ES-I3 (cell line): Measurements from ENCODE around the gene OPRL1.

Experiments
- H3K36me3 ChIP-seq: 2 replicates; pipeline ENCODE4 v1.6.1; 2013; ENCODE audit warnings: mild to moderate bottlenecking, low read length, control low read depth, moderate library complexity; ENCODE audit not compliant: insufficient read depth
- H3K4me1 ChIP-seq: 2 replicates; pipeline ENCODE4 v1.6.1; 2013; ENCODE audit warnings: mild to moderate bottlenecking, control low read depth, low read length; ENCODE audit not compliant: insufficient read depth
- H3K9ac ChIP-seq: 2 replicates; pipeline ENCODE4 v1.6.1; 2013; ENCODE audit warnings: low read depth, mild to moderate bottlenecking, low read length, moderate library complexity
- H3K9me3 ChIP-seq: 2 replicates; pipeline ENCODE4 v1.6.1; 2013; ENCODE audit warnings: mild to moderate bottlenecking, low read length, moderate library complexity; ENCODE audit not compliant: control insufficient read depth, insufficient read depth

The OPRL1 gene

GRCh38 chr20:64077541-64077875, 2.4 kb upstream of the OPRL1 start:
- H3K9ac ChIP-seq, result no peak overlapping the region
- H3K4me1 ChIP-seq, result peaks cover 6% of the 10 kb centered on the region; the same call in 1 of the 2 replicates
- H3K9me3 ChIP-seq, result no peaks in the 10 kb centered on the region
- no peaks in the 10 kb centered on the region for H3K36me3 ChIP-seq

- peaks cover 6% of the 10 kb centered on the region; the same call in 1 of the 2 replicates for H3K4me1 ChIP-seq
- H3K36me3 ChIP-seq, result no peaks in the 10 kb centered on the region
- H3K9me3 ChIP-seq, result no peaks in the 10 kb centered on the region
- H3K9ac ChIP-seq, result no peak overlapping the region
Measured at GRCh38 chr20:64077876-64078551, 1.9 kb upstream of the OPRL1 start.

- H3K9ac ChIP-seq, result peak overlapping the region; percentile 72
- peaks cover 6% of the 10 kb centered on the region; the same call in 1 of the 2 replicates for H3K4me1 ChIP-seq
- no peaks in the 10 kb centered on the region for H3K36me3 ChIP-seq
- no peaks in the 10 kb centered on the region for H3K9me3 ChIP-seq
Measured at GRCh38 chr20:64078934-64079272, 979 bp upstream of the OPRL1 start.

- H3K4me1 ChIP-seq, result peaks cover 7% of the 10 kb centered on the region; the same call in 1 of the 2 replicates
- H3K9me3 ChIP-seq, result no peaks in the 10 kb centered on the region
- H3K9ac ChIP-seq, result peak within 1 kb of the TSS; percentile 72
- H3K36me3 ChIP-seq, result no peaks in the 10 kb centered on the region
Measured at GRCh38 chr20:64079273-64080012, 439 bp upstream of the OPRL1 start, which contains the start of gene RGS19. RGS19 (minus strand) TSS chr20:64079518; CDS start chr20:64076886, 2,632 bp downstream.

GRCh38 chr20:64080813-64081623, 1.1 kb downstream of the OPRL1 start:
- Histone ChIP-seq H3K36me3 (no peaks in the 10 kb centered on the region), H3K9ac (peak overlapping the region; percentile 71; the same call in 1 of the 2 replicates), H3K9me3 (no peaks in the 10 kb centered on the region), H3K4me1 (peaks cover 9% of the 10 kb centered on the region; the same call in 1 of the 2 replicates)

- Histone ChIP-seq H3K4me1 (peaks cover 9% of the 10 kb centered on the region; the same call in 1 of the 2 replicates), H3K9me3 (no peaks in the 10 kb centered on the region), H3K36me3 (no peaks in the 10 kb centered on the region), H3K9ac (no peak overlapping the region)
Measured at GRCh38 chr20:64081624-64081964, 1.7 kb downstream of the OPRL1 start.

- H3K36me3 ChIP-seq, result no peaks in the 10 kb centered on the region
- H3K9me3 ChIP-seq, result no peaks in the 10 kb centered on the region
- H3K9ac ChIP-seq, result peak overlapping the region; percentile 21; the same call in 1 of the 2 replicates
- H3K4me1 ChIP-seq, result peaks cover 9% of the 10 kb centered on the region; the same call in 1 of the 2 replicates
Measured at GRCh38 chr20:64082126-64082731, 2.3 kb downstream of the OPRL1 start.

- H3K9me3 ChIP-seq, result no peaks in the 10 kb centered on the region
- H3K4me1 ChIP-seq, result peaks cover 9% of the 10 kb centered on the region; the same call in 1 of the 2 replicates
- H3K9ac ChIP-seq, result peak overlapping the region; percentile 50; the same call in 1 of the 2 replicates
- H3K36me3 ChIP-seq, result no peaks in the 10 kb centered on the region
Measured at GRCh38 chr20:64082820-64083377, 3.0 kb downstream of the OPRL1 start.

GRCh38 chr20:64083378-64083803, 3.5 kb downstream of the OPRL1 start:
- H3K9ac ChIP-seq, result peak overlapping the region; percentile 61
- no peaks in the 10 kb centered on the region for H3K9me3 ChIP-seq
- peaks cover 9% of the 10 kb centered on the region; the same call in 1 of the 2 replicates for H3K4me1 ChIP-seq
- no peaks in the 10 kb centered on the region for H3K36me3 ChIP-seq

- H3K36me3 ChIP-seq, result no peaks in the 10 kb centered on the region
- peak within 1 kb of the TSS; percentile 61 for H3K9ac ChIP-seq
- peaks cover 9% of the 10 kb centered on the region; the same call in 1 of the 2 replicates for H3K4me1 ChIP-seq
Measured at GRCh38 chr20:64083804-64084684, 4.2 kb downstream of the OPRL1 start, which contains the start of gene LKAAEAR1. LKAAEAR1 (minus strand) TSS chr20:64084398; CDS start chr20:64084219, 179 bp downstream.

GRCh38 chr20:64084685-64085152, 4.8 kb downstream of the OPRL1 start:
- no peaks in the 10 kb centered on the region for H3K36me3 ChIP-seq
- peak overlapping the region; percentile 61 for H3K9ac ChIP-seq
- H3K9me3 ChIP-seq, result no peaks in the 10 kb centered on the region
- peaks cover 9% of the 10 kb centered on the region; the same call in 1 of the 2 replicates for H3K4me1 ChIP-seq

More at GRCh38 chr20:64083804-64084684, 4.2 kb downstream of the OPRL1 start, which contains the start of gene LKAAEAR1:
- H3K9me3 ChIP-seq, result no peaks in the 10 kb centered on the region

GRCh38 chr20:64086801-64087200, 6.9 kb downstream of the OPRL1 start:
- peaks cover 9% of the 10 kb centered on the region; the same call in 1 of the 2 replicates for H3K4me1 ChIP-seq
- H3K36me3 ChIP-seq, result no peaks in the 10 kb centered on the region
- H3K9ac ChIP-seq, result no peak overlapping the region
- no peaks in the 10 kb centered on the region for H3K9me3 ChIP-seq
